Skeletal muscle tissue (tissue), 4 donors: ENCODE measurements around the gene MSI2. TPM values are rescaled to one million over a fixed set of nuclear protein-coding genes. Genes with fewer than 3 reads are reported as not detected.

Experiments
- H3K27ac ChIP-seq: one replicate; pipeline ENCODE4 v1.7.0; 2013; ENCODE audit warnings: mild to moderate bottlenecking, low read depth, low read length, inconsistent platforms
- H3K27me3 ChIP-seq, 3 donors: one replicate each; pipeline ENCODE4 v1.7.0; 2013; ENCODE audit warnings: low read length in 3 of 3; ENCODE audit not compliant: control insufficient read depth in 3 of 3, insufficient read depth in 3 of 3
- H3K36me3 ChIP-seq, 3 donors: one replicate each; pipeline ENCODE4 v1.7.0; 2013; ENCODE audit warnings: low read length in 3 of 3; ENCODE audit not compliant: control insufficient read depth in 3 of 3, insufficient read depth in 3 of 3
- H3K4me1 ChIP-seq, 3 donors: one replicate each; pipeline ENCODE4 v1.7.0; 2013; ENCODE audit warnings: low read length in 3 of 3, mild to moderate bottlenecking in 3 of 3; ENCODE audit not compliant: control insufficient read depth in 3 of 3, insufficient read depth in 3 of 3
- H3K4me3 ChIP-seq, 3 donors: one replicate each; pipeline ENCODE4 v1.7.0; 2013; ENCODE audit warnings: low read length in 3 of 3
- H3K9ac ChIP-seq, 3 donors: one replicate each; pipeline ENCODE4 v1.7.0; 2013; ENCODE audit warnings: low read length in 3 of 3, mild to moderate bottlenecking in 3 of 3, moderate library complexity in 2 of 3, low read depth in 1 of 3
- H3K9me3 ChIP-seq, 3 donors: one replicate each; pipeline ENCODE4 v1.7.0; 2013; ENCODE audit warnings: low read length in 3 of 3; ENCODE audit not compliant: control insufficient read depth in 3 of 3
- total RNA-seq: library from RNA; depleted of rRNA; stranded (reverse); fragments of >200 nt; gene quantifications from one replicate; pipeline ENCODE4 v1.2.3, GENCODE V29; 2014
- donor health status: Osteomylitis.

MSI2 gene
- total RNA-seq, 1 donor from 2014 or later, result 20.4 TPM

GRCh38 chr17:57357830-57358430 lies 101.6 kb downstream of the MSI2 start:
- Histone ChIP-seq H3K9me3 (no peaks in the 10 kb centered on the region), H3K4me3 (no peak overlapping the region), H3K36me3 (no peaks in the 10 kb centered on the region), H3K4me1 (peaks cover 55 to 74% (median 59%) of the 10 kb centered on the region in 3 donors), H3K9ac (peak overlapping the region in 2 of 3 donors; percentile 58 to 85), H3K27me3 (no peaks in the 10 kb centered on the region), H3K27ac (peak overlapping the region; percentile 86)

GRCh38 chr17:57360266-57360665 lies 103.9 kb downstream of the MSI2 start:
- peak overlapping the region; percentile 77 for H3K27ac ChIP-seq
- H3K9me3 ChIP-seq, result no peaks in the 10 kb centered on the region
- no peaks in the 10 kb centered on the region for H3K27me3 ChIP-seq

DNA sequence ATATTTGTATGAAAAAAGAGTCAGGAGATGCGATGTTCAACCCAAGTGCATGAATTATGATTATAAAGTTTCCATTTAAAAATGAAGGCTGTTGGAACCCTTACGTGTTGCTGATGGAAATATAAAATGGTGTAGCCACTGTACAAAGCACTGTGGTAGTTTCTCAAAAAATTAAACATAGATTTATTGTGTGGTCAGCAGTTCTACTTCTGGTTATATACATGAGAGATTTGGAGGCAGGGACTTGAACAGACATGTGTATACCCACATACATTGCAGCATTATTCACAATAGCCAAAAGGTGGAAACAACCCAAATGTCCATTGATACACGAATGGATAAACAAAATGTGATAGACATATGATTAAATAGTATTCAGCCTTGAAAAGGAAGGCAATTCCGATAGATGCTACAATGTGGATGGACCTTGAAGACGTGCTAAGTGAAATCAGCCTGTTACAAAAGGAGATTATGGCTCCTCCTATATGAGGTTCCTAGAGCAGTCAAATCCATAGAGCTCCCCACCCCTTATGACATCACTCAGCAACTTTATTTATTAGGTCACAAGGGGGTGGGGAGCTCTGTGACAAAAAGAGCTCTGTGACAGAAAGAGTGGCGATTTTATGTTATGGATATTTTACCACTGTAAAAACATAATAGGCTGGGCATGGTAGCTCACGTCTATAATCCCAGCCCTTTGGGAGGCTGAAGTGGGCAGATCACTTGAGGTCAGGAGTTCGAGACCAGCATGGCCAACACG lies 106.7 kb downstream of the MSI2 start:
- H3K4me1 ChIP-seq, result peaks cover 59 to 76% (median 67%) of the 10 kb centered on the region in 3 donors

More at GRCh38 chr17:57360266-57360665, 103.9 kb downstream of the MSI2 start:
- Histone ChIP-seq H3K9ac (peak overlapping the region in 2 of 3 donors; percentile 25 to 65), H3K4me3 (peak overlapping the region in 1 of 3 donors; percentile 3), H3K4me1 (peaks cover 56 to 71% (median 60%) of the 10 kb centered on the region in 3 donors), H3K36me3 (no peaks in the 10 kb centered on the region)

GRCh38 chr17:57363580-57363979 lies 107.3 kb downstream of the MSI2 start:
- no peaks in the 10 kb centered on the region for H3K36me3 ChIP-seq
- peaks cover 54 to 76% (median 63%) of the 10 kb centered on the region in 3 donors for H3K4me1 ChIP-seq
- no peak overlapping the region for H3K4me3 ChIP-seq
- no peak overlapping the region for H3K9ac ChIP-seq
- no peak overlapping the region for H3K27ac ChIP-seq
- no peaks in the 10 kb centered on the region for H3K27me3 ChIP-seq
- H3K9me3 ChIP-seq, result no peaks in the 10 kb centered on the region

More for the DNA sequence above, 106.7 kb downstream of the MSI2 start:
- H3K9me3 ChIP-seq, result no peaks in the 10 kb centered on the region
- H3K4me3 ChIP-seq, result no peak overlapping the region
- H3K27me3 ChIP-seq, result no peaks in the 10 kb centered on the region
- no peaks in the 10 kb centered on the region for H3K36me3 ChIP-seq
- H3K9ac ChIP-seq, result no peak overlapping the region
- H3K27ac ChIP-seq, result no peak overlapping the region

DNA sequence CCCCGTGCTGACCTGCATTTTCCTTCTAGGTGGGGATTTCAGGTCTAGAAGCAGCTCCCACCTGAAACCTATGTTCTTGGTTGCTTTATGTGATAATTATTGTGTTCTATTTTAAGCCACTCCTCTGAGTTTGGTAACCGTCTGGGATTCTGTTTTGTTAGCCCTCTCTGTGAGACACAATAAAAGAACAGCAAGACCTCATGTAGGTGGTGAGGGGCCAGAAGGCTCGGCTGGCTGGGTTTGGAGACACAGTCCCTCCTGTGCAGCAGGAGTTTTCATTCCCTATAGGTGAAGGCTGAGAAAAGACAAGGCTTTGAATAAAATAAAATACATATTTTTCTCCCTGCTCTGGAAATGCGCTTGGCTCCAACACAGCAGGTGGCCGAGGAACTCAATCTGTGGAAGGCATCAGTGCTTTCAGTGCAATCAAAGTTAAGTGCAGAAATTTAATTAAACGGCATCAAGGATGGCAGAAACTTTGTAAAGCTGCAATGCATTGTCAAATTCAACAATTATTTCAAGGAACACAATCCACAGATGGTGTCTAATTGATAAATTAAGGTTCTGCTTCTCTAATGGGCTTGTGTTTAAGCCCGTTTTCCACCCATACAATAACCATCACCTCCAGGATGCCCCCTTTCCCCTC lies 107.8 kb downstream of the MSI2 start:
- Histone ChIP-seq H3K9me3 (no peaks in the 10 kb centered on the region), H3K4me3 (no peak overlapping the region), H3K27ac (no peak overlapping the region), H3K9ac (peak overlapping the region in 1 of 3 donors; percentile 9), H3K27me3 (no peaks in the 10 kb centered on the region), H3K4me1 (peaks cover 55 to 77% (median 64%) of the 10 kb centered on the region in 3 donors), H3K36me3 (no peaks in the 10 kb centered on the region)

DNA sequence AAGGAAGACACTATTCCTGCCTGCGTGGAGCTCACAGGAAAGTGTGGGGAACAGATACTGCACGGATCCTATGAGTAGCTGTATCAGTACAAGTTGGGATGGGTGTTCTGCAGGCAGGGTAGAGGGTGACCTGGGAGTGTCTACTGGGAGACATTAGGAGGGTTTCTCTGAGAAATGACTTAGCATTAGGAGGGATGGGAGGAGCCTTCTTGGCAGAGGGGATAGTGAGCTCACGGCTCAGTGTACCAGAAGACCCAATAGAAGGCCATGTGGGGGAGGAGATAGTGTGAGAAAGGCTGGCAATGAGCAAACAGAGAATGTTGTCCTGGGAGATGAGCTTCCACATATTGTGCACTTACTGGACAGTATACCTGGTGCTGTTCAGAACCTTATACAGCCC lies 109.1 kb downstream of the MSI2 start:
- no peaks in the 10 kb centered on the region for H3K36me3 ChIP-seq
- no peak overlapping the region for H3K9ac ChIP-seq
- peaks cover 54 to 78% (median 66%) of the 10 kb centered on the region in 3 donors for H3K4me1 ChIP-seq
- H3K27me3 ChIP-seq, result no peaks in the 10 kb centered on the region
- no peak overlapping the region for H3K4me3 ChIP-seq
- H3K9me3 ChIP-seq, result no peaks in the 10 kb centered on the region
- peak overlapping the region; percentile 87 for H3K27ac ChIP-seq

DNA sequence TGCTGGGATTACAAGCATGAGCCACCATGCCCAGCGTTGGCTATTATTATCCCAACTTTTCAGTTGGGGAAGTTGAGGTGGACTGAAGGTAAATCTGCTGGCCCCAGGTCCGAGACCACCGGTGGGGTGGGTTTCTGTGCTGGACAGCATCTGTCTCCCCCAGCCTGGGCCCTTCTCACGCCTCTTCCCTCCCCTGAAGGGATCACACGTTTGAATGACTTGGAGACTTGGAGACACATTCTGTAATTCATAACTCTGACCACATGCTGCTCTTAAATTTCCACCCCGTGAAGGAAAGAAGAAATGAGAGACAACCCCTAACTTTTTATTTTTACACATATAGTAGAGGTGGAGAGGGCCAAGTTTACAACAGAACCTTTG lies 109.8 kb downstream of the MSI2 start:
- Histone ChIP-seq H3K27ac (peak overlapping the region; percentile 87), H3K9me3 (no peaks in the 10 kb centered on the region), H3K4me1 (peaks cover 52 to 75% (median 64%) of the 10 kb centered on the region in 3 donors)

GRCh38 chr17:57366558-57367351 lies 110.4 kb downstream of the MSI2 start:
- Histone ChIP-seq H3K36me3 (no peaks in the 10 kb centered on the region), H3K27ac (peak overlapping the region; percentile 87), H3K27me3 (no peaks in the 10 kb centered on the region), H3K4me3 (peak overlapping the region; percentile 3 to 49 (median 25)), H3K9me3 (no peaks in the 10 kb centered on the region), H3K9ac (peak overlapping the region; percentile 37 to 57 (median 54)), H3K4me1 (peaks cover 47 to 69% (median 63%) of the 10 kb centered on the region in 3 donors)

More for the DNA sequence above, 109.8 kb downstream of the MSI2 start:
- Histone ChIP-seq H3K27me3 (no peaks in the 10 kb centered on the region), H3K9ac (peak overlapping the region; percentile 37 to 57 (median 54)), H3K4me3 (peak overlapping the region in 2 of 3 donors; percentile 3 to 49), H3K36me3 (no peaks in the 10 kb centered on the region)

DNA sequence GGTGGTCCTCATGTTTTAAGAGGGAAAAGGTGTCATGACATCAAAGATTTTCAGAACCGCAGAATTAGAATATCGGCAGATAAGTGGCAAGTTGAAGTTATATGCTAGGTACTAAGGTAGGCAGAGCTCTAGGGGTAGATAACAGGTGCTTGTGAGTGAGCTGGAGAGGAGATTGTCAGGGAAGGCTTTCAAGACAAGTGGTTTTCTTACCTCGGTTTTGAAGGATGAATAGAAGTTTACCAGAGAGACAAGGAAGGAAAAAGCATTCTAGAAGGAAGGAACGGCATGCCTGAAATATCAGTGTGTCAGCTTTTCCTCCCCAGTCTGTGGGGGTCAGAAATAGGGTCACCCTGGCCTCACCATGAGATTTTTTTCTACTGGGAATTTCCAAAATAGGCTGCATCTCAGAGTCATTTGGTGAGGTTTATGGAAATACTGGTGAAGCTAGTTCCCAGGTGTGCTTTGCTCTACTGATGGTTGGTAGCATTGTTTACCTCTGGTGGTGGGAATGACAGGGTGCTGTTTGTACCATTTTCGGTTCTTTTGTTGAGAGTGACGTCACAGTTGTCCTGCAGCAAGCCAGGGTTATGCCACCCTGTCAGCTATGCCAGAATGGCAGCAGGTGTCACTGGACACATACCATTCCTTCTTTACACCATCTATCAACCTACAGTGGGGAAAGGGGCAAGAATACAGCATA lies 112.5 kb downstream of the MSI2 start:
- Histone ChIP-seq H3K9ac (no peak overlapping the region), H3K36me3 (no peaks in the 10 kb centered on the region), H3K27me3 (no peaks in the 10 kb centered on the region), H3K27ac (no peak overlapping the region), H3K9me3 (peaks cover 0 to 4% (median 2%) of the 10 kb centered on the region in 3 donors), H3K4me1 (peaks cover 37 to 62% (median 56%) of the 10 kb centered on the region in 3 donors), H3K4me3 (no peak overlapping the region)
